Fibroblast of lung (primary cell): ENCODE measurements around the gene AKAP6. TPM values are rescaled to one million over a fixed set of nuclear protein-coding genes. Genes with fewer than 3 reads are reported as not detected.

Source experiments
- DNase-seq, 2 donors: peaks; one replicate each; pipeline versions ENCODE4 v3.0.0 to v3.0.0-alpha.2; 2010; ENCODE audit warnings: low read depth in 2 of 2
- H2AFZ ChIP-seq: 2 replicates; pipeline ENCODE4 v1.5.1; 2012; ENCODE audit warnings: low read length, control low read depth, inconsistent platforms
- H3K27ac ChIP-seq: 2 replicates; pipeline ENCODE4 v1.5.1; 2011; ENCODE audit warnings: low read length, control low read depth; ENCODE audit not compliant: insufficient read depth
- H3K27me3 ChIP-seq: 2 replicates; pipeline ENCODE4 v1.5.1; 2011; ENCODE audit warnings: mild to moderate bottlenecking, low read length; ENCODE audit not compliant: control insufficient read depth, insufficient read depth
- H3K36me3 ChIP-seq: 2 replicates; pipeline ENCODE4 v1.5.1; 2011; ENCODE audit warnings: low read length; ENCODE audit not compliant: control insufficient read depth, insufficient read depth
- H3K4me1 ChIP-seq: 2 replicates; pipeline ENCODE4 v1.5.1; 2011; ENCODE audit warnings: low read length; ENCODE audit not compliant: control insufficient read depth, insufficient read depth; ENCODE audit errors: extremely low read depth
- H3K4me2 ChIP-seq: 2 replicates; pipeline ENCODE4 v1.5.1; 2011; ENCODE audit warnings: low read length, control low read depth; ENCODE audit not compliant: insufficient read depth; ENCODE audit errors: extremely low read depth
- H3K4me3 ChIP-seq, 4 experiments: fragments of 200-600 bp in 1 of 4; sonication (generic) in 1 of 4; replicated peaks in 1 of 4; 2 replicates each; pipeline ENCODE4 v1.5.1; 2011 to 2016; ENCODE audit warnings: low read length in 4 of 4, low read depth in 3 of 4, mild to moderate bottlenecking in 3 of 4, control low read depth in 2 of 4, inconsistent platforms in 1 of 4, mixed read lengths in 1 of 4; ENCODE audit not compliant: insufficient read depth in 1 of 4; ENCODE audit errors: control extremely low read depth in 1 of 4
- H3K79me2 ChIP-seq: 2 replicates; pipeline ENCODE4 v1.5.1; 2012; ENCODE audit warnings: mild to moderate bottlenecking, low read length, inconsistent platforms; ENCODE audit not compliant: control insufficient read depth, insufficient read depth
- H3K9ac ChIP-seq: 2 replicates; pipeline ENCODE4 v1.5.1; 2011; ENCODE audit warnings: mild to moderate bottlenecking, low read length, control low read depth; ENCODE audit not compliant: insufficient read depth
- H3K9me3 ChIP-seq: 2 replicates; pipeline ENCODE4 v1.5.1; 2012; ENCODE audit warnings: low read depth, low read length; ENCODE audit not compliant: control insufficient read depth, insufficient read depth
- H4K20me1 ChIP-seq: 2 replicates; pipeline ENCODE4 v1.5.1; 2011; ENCODE audit warnings: low read length; ENCODE audit not compliant: control insufficient read depth, insufficient read depth; ENCODE audit errors: extremely low read depth
- CTCF ChIP-seq, 2 donors: IDR thresholded peaks in 1 of 2; conservative IDR thresholded peaks in 1 of 2; 1 replicate in 1 of 2; 2 replicates in 1 of 2; pipeline ENCODE4 v1.5.1; 2011 to 2012; ENCODE audit warnings: low read length in 2 of 2, control low read depth in 1 of 2, inconsistent platforms in 1 of 2, low read depth in 1 of 2, mild to moderate bottlenecking in 1 of 2
- EZH2 ChIP-seq: IDR thresholded peaks from 2 replicates; pipeline ENCODE4 v1.5.1; 2012; ENCODE audit warnings: low read length, control low read depth, mild to moderate bottlenecking; ENCODE audit errors: missing control alignments
- polyA plus RNA-seq, 2 donors: library from polyadenylated mRNA; depleted of rRNA in 1 of 2; stranded (reverse) in 1 of 2; unstranded in 1 of 2; fragments of >200 nt; gene quantifications; 2 replicates each; pipeline ENCODE4 v1.2.1, GENCODE V29; 2011 to 2012; ENCODE audit warnings: missing spikeins in 1 of 2
- total RNA-seq: library from RNA; depleted of rRNA; stranded (reverse); fragments of >200 nt; gene quantifications from 2 replicates; pipeline ENCODE4 v1.2.1, GENCODE V29; 2014

Gene AKAP6
- total and polyA plus RNA-seq, 2 donors (not counting 1 experiment from before 2014, with no cell fraction given): 3.3 to 10.9 TPM

GRCh38 chr14:32403021-32403420 lies 73.9 kb downstream of the AKAP6 start:
- H3K4me2 ChIP-seq: no peak overlapping the region
- H3K27me3 ChIP-seq: no peaks in the 10 kb centered on the region
- no peak overlapping the region for H2AFZ ChIP-seq
- no peaks in the 10 kb centered on the region for H4K20me1 ChIP-seq
- TF ChIP-seq CTCF (conservative IDR thresholded peaks at IDR 0.05 in 1 of 2, IDR thresholded peaks at IDR 0.05 in 1 of 2; ENCODE audit: low read depth in 1 of 2, low read length in 2 of 2) (no peak), EZH2 (no peak)
- no peaks in the 10 kb centered on the region for H3K79me2 ChIP-seq
- H3K27ac ChIP-seq: no peak overlapping the region
- H3K4me3 ChIP-seq: no peak overlapping the region
- H3K9ac ChIP-seq: no peak overlapping the region
- no peaks in the 10 kb centered on the region for H3K36me3 ChIP-seq
- no peaks in the 10 kb centered on the region for H3K4me1 ChIP-seq
- no peak for DNase-seq
- H3K9me3 ChIP-seq: no peaks in the 10 kb centered on the region

- peak in 1 of 2 donors; percentile 77 for DNase-seq
- Histone ChIP-seq H3K9me3 (no peaks in the 10 kb centered on the region), H3K36me3 (no peaks in the 10 kb centered on the region), H3K4me2 (no peak overlapping the region), H3K27me3 (no peaks in the 10 kb centered on the region), H2AFZ (no peak overlapping the region), H3K4me3 (no peak overlapping the region), H3K79me2 (no peaks in the 10 kb centered on the region), H3K4me1 (no peaks in the 10 kb centered on the region), H3K27ac (no peak overlapping the region), H3K9ac (no peak overlapping the region), H4K20me1 (no peaks in the 10 kb centered on the region)
- TF ChIP-seq EZH2 (no peak), CTCF (conservative IDR thresholded peaks at IDR 0.05 in 1 of 2, IDR thresholded peaks at IDR 0.05 in 1 of 2; ENCODE audit: low read depth in 1 of 2, low read length in 2 of 2) (no peak)
These were observed 74.6 kb downstream of the AKAP6 start for GRCh38 chr14:32403688-32404087.

- no peak overlapping the region for H3K4me2 ChIP-seq
- TF ChIP-seq EZH2 (no peak), CTCF (conservative IDR thresholded peaks at IDR 0.05 in 1 of 2, IDR thresholded peaks at IDR 0.05 in 1 of 2; ENCODE audit: low read depth in 1 of 2, low read length in 2 of 2) (no peak)
These were observed 75.9 kb downstream of the AKAP6 start for GRCh38 chr14:32404784-32405573.

More at GRCh38 chr14:32404784-32405573, 75.9 kb downstream of the AKAP6 start:
- no peaks in the 10 kb centered on the region for H3K36me3 ChIP-seq
- H3K9ac ChIP-seq: no peak overlapping the region
- H3K27ac ChIP-seq: no peak overlapping the region
- H3K4me1 ChIP-seq: no peaks in the 10 kb centered on the region
- no peak for DNase-seq
- H4K20me1 ChIP-seq: no peaks in the 10 kb centered on the region
- H2AFZ ChIP-seq: no peak overlapping the region
- no peaks in the 10 kb centered on the region for H3K9me3 ChIP-seq
- no peaks in the 10 kb centered on the region for H3K27me3 ChIP-seq
- no peaks in the 10 kb centered on the region for H3K79me2 ChIP-seq
- no peak overlapping the region for H3K4me3 ChIP-seq
